ENCODE measurements around the gene OR5J2.
"Not testable (repeated sequence)": the region's sequence is repeated elsewhere in the genome, so short reads cannot be mapped to it uniquely, and the experiment has no call there.

Gene OR5J2

DNA sequence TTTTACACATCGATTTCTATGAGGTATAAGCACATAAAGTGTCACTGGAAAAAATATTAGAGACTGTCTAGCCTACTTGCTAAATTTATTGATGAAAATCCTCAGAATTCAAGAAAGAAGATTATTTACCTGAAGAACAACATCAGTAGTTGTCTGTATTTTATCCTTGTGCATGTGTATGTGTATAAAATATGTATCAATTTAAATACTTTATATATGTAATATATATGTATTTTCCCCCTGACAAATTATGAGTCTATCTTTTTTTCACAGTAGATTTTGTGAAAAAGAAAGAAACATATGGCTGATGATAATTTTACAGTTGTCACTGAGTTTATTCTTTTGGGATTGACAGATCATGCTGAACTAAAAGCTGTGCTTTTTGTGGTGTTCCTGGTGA, at the start of gene OR5J2:
TSS of gene OR5J2 (plus strand) at position 301 of the 400 bp plus-strand sequence. CDS start at position 301, 0 bp downstream.
- no peak for DNase-seq
- intact Hi-C loops (cut with DNase I), result no loop called here

DNA sequence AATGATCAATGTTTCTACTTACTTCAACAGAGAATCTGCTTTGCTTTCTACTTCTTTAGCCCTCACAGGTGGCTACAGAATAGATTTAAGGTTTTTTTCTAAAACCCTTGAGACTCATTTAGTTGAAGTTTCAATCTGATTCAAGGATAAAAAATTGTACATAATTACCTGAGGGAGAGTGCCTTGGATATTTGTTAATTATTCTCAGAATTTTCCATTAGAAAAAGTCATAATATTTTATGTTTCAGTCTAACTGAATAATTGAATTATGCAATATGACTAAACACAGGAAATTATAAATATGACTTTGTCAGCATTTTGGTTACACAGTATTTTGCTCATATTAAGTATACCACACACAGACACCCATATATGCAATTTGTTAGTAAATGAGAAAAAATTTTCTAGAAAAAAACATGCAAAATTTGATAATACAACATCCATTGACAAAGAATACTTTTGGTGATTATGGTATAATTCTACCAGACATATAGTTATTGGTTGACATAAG, 36.2 kb upstream of the OR5J2 start, which contains the start of gene OR8J3:
TSS of gene OR8J3 (minus strand) at position 51 of the 511 bp plus-strand sequence. CDS start 2,483 bp downstream, outside the sequence.
- no peak for DNase-seq
- intact Hi-C loops (cut with DNase I), result no loop called here

DNA sequence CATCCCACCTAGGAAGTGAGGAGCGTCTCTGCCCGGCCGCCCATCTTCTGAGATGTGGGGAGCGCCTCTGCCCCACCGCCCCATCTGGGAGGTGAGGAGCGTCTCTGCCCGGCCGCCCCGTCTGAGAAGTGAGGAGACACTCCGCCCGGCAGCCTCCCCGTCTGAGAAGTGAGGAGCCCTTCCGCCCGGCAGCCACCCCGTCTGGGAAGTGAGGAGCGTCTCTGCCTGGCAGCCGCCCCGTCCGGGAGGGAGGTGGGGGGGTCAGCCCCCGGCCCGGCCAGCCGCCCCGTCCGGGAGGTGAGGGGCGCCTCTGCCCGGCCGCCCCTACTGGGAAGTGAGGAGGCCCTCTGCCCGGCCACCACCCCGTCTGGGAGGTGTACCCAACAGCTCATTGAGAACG, 32.7 kb upstream of the OR5J2 start:
- DNase-seq; intact Hi-C loops (cut with DNase I): not testable (repeated sequence)

DNA sequence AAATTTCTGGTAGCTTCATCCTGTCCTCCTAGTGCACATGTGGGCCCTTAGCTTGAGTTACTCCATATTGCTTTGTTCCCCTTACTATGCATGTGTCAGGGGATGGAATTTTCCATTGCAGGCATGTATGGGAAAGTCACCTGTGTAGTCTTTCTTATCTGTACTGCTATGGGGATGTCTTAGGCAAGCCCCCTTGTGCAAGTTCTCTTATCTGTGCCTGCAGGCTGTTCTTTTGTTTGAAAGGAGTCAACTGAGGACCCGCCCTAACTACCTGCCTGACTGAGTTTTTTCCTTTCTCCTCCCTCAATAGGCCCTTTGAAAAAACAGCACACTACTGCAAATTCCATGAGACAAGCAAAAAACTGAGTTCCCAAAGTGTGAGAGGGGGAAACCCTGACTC, 25.0 kb upstream of the OR5J2 start:
- DNase-seq, result no peak
- intact Hi-C loops (cut with DNase I), result no loop called here

DNA sequence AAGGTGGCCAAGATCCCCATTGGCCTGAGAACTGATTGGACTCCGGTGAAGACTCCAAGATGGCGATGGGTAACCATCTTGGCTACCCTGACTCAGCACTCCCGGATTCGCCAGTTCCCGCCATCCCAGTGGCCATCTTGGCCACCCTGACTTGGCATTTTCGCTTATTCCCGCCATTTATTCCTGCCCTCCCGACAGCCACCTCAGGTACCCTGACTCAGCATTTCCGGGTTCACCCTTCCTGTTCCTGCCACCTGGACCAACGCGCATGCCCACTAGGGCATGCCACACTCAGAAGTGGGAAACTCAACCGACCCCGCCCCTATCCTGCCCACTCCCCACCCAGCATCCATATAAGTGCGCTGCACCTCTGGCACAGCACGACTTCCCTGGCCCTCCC, 24.1 kb upstream of the OR5J2 start:
- intact Hi-C loops (cut with DNase I), result no loop called here
- no peak for DNase-seq

DNA sequence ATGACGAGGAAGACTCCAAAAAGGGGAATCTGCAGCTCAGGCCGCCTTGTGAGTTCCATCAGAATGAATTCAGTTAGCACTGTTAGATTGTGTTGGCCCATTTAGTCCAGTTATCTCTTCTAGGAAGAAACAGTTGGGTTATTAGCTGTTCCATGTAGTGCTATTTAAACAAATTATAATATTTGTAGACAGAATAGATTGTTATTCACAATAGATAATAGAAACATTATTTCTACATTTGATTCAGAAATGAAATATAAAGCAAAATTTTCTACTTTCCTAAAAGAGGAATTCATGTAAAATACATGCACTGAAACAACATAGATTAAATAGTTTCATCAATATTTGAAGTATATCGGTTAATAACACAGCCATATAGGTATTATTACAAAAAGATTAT, 16.2 kb upstream of the OR5J2 start, which contains the start of gene OR8K5:
TSS of gene OR8K5 (minus strand) at position 101 of the 400 bp plus-strand sequence. CDS start at position 101, 0 bp downstream.
- no peak for DNase-seq
- intact Hi-C loops (cut with DNase I), result loop anchor here (10.0 kb wide), 1 partner anchor 55 kb away; the partner anchor contains the start of gene OR8H2

DNA sequence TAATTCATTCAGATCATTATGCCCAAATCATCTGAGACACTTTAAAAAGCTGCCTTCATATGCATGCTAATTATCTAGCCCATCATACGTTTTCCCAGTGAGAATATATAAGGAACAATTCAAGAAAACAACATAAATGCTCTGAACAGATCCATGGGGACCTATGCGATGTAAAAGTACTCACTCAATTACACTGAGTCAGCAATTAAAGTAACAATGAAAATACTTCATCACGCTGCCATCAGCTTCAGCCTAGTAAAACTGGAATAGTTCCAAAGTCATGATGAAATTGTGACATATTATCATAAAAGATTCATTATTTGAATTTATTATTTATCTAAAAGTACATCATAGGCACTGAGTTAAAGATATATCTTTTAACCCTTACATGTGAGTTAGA, 12.6 kb upstream of the OR5J2 start:
- intact Hi-C loops (cut with DNase I), result loop anchor here (10.0 kb wide), 1 partner anchor 59 kb away; the partner anchor contains the start of gene OR8H2
- no peak for DNase-seq

DNA sequence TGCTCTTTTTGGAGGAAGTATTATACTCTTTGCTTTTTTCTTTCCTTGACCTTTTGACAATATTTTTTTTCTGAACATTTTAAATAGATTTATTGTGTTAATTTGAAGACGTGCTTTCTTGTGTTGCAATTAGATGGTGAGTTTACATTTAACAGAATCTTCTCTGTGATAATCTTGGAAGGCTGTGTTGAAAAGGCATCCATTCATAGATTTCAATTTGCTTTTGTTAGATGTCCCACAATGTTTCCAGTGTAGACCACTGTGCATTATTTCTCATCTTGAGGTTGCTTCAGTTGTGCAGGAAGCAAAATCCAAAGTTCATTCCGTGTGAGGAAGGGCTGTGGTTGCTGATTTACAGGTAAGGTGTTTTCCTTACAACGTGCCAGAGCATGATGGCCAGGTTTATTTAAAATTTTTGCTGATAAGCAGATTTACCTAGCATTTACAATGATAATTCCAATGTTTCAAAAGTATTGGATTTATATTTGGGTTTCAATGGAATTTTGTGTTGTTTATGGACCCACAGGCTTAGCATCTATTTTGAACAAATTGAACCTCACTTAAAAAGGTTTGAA, 4.1 kb upstream of the OR5J2 start:
- no peak for DNase-seq
- intact Hi-C loops (cut with DNase I), result no loop called here

DNA sequence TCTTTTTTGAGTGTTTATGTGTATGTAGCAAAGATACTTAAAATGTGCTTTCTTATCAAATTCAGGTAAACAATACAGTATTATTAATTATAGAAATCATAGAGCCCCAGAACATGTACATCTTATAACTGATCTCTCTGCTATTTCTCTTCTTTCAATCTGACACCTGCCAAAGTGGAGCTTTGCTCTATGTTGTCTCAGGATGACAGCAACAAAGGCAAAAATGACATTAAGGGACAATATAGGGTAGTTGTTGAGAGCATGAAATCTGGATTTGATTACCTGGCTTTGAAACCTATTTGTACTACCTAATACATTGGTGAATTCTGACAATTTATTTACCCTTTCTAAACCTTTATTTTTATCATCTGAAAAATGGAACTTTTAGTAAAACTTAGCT, 7.0 kb downstream of the OR5J2 start:
- intact Hi-C loops (cut with DNase I), result no loop called here
- no peak for DNase-seq

DNA sequence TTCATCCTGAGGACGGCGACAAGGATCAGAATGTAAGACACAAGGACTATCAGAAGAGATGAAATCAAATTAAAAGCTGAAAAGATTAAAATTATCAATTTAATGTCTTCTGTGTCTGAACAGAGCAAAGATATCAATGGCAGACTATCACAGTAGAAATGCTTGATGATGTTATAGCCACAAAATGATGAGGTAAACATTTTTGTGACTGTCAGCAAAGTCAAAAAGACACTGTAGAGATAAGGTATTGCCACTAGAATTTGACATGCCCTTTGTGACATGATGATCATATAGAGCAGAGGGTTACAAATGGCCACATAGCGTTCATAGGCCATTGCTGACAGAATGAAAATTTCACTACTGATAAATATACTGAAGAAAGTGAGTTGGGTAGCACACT, 12.2 kb downstream of the OR5J2 start:
- DNase-seq, result no peak
- intact Hi-C loops (cut with DNase I), result no loop called here

DNA sequence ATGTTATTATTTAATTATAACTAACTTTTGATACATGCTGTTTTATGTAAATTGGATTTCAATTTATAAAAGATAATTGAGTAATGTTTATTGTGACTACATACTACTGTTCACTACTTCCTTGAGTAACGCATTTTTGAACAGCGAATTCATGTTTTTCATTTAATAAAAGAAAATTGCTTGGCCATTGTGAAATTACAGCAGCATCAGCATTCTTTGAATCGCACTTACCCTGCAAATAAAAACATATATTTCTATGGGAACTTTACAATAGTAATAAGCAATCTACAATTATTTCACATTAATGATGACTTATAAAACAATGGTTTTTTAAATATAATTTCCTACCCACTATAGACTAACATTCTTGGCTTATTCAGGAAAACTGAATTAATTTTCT, 20.3 kb downstream of the OR5J2 start:
- DNase-seq, result no peak
- intact Hi-C loops (cut with DNase I), result no loop called here

DNA sequence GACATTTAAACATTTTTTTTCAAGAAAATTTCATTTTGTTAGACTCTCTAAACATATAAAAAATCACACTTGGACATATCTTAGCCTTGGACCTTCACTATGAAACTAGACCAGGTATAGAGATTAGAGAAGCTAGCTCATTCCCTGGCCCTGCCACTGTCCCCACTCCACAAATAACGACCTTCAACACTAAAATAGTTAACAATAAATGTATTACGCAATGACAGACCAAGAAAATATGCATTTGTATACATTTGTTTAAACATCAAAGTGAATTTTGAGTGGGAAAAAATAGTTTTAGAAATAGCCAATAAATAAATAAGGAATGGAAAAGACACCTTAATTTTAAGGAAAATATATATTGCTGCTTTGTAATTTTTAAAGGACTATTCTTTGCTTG, 20.9 kb downstream of the OR5J2 start:
- DNase-seq, result no peak
- intact Hi-C loops (cut with DNase I), result no loop called here

DNA sequence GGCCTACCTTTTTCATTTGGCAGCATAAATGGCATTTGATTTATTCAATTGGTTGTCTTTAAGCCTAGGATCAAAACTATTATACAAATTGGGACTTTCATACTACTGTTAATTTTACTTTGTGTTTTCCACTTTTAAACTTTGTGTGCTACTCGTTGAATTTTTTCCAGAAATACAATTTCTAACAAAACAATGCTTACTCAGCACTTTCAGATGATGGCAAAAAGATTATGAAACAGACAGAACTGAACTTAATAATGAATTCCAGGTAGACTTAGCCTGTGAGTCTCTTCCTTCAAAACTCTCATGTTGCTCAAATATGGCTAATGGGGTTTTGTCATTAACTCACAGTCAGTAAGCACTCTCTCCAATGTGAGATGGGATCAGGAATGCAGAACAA, 31.4 kb downstream of the OR5J2 start:
- no peak for DNase-seq
- intact Hi-C loops (cut with DNase I), result no loop called here

DNA sequence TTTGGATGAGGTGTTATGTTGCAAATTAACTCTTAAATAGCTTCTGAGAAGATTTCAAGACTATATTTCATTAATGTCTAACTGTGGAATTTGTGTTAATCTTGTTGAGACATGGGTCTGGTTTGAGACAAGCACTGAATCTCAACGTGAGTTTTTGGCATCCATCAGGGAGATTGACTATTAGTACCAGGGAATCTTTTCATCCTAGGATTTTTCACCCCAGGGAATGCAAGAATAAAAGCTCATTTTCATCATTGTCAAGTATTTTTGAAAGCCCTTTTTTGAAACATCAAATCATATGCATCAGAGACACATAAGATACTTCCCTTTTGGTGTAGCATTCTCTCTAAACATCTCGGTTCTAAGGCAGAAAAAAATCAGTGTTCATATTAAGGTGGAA, 38.1 kb downstream of the OR5J2 start:
- intact Hi-C loops (cut with DNase I), result no loop called here
- no peak for DNase-seq

DNA sequence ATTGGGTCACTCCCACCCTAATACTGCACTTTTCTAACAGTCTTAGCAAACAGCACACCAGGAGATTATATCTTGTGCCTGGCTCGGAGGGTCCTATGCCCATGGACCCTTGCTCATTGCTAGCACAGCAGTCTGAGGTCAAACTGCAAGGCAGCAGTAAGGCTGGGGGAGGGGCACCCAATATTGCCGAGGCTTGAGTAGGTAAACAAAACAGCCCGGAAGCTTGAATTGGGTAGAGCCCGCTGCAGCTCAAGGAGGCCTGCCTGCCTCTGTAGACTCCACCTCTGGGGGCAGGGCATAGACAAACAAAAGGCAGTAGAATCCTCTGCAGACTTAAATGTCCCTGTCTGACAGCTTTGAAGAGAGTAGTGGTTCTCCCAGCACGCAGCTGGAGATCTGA, 43.3 kb downstream of the OR5J2 start:
- DNase-seq; intact Hi-C loops (cut with DNase I): not testable (repeated sequence)
